HG02642 (cell line): ENCODE measurements around the gene CBLB.

Experiments
- ATAC-seq: cut with Tn5 transposase; IDR thresholded peaks from one replicate; pipeline ENCODE4 v1.9.1; 2021; ENCODE audit warnings: mild to moderate bottlenecking; ENCODE audit not compliant: unreplicated experiment, poor library complexity

Gene CBLB

DNA sequence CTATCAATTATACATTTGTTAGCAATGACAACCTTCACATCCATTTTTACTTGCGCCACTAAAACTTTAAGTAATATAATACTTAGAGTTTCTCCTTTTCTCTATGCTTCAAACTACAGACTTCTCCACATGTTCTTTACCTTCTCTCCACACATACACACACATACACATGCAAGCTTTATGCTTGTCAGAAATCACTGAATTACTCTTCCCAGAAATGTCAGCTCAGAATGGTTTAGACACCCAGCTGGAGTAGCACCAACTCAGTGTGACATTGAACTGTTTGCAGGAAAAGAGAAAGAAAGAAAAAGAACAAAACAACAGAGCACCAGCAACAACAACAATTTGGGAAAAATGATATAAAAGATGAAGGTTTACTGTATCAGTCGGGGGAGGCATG, 20.9 kb downstream of the CBLB start:
- no peak for ATAC-seq

GRCh38 chr3:105847452-105847851, 21.4 kb downstream of the CBLB start:
- no peak for ATAC-seq

DNA sequence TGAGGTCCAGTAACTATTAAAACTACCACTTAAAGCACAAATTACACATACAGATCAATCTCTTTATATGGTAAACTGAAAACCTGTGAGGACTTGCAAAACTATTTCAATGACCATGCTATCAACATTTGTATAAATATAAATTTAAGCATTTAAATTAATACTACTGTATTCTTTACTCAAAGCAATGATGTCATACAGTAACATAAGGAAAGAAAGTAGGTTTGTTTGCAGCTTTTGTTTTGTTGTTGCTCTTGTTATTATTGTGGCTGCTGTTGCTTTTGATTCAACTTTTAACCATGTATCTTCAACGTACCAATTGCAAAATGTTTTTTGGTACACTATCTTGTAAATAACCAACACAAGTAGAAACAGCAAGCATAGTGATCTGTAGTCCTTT, 22.0 kb downstream of the CBLB start:
- ATAC-seq, result no peak

DNA sequence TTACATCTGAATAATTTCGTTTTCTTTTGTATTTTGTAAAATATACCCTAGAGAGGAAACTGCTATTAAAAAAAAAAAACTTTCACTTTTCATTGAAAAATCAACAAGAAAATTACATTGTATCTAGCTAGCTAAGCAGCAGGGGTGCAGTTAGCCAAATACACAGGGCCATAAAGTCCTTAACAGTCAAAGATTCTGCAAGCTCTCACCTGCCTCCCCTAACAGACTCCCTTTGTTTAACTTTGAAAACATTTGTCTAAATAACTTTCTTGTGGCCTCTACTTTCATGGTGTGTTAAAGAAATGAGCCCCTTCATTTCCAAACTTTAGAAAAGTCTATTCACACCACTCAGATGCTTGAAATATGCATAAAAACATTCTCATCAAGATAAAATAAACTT, 23.3 kb downstream of the CBLB start:
- ATAC-seq, result no peak

DNA sequence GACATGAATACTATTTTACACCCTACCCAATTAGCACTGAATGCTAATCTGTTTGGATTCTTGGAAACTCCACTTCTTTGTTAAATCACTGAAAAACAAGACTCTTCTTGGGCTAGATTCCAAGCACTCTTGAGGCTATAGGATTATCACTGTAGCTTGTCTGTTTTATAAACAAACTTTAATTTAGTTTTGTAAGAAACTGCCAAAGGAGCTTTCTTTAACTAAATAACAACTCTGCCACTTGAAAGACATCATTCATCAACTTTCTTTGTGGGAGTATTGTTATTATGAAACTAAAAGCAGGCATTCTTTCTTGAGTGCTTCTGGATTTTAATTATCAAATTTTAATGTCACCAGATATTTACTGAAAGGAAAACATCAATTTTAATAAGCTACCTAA, 24.1 kb downstream of the CBLB start:
- ATAC-seq, result no peak

DNA sequence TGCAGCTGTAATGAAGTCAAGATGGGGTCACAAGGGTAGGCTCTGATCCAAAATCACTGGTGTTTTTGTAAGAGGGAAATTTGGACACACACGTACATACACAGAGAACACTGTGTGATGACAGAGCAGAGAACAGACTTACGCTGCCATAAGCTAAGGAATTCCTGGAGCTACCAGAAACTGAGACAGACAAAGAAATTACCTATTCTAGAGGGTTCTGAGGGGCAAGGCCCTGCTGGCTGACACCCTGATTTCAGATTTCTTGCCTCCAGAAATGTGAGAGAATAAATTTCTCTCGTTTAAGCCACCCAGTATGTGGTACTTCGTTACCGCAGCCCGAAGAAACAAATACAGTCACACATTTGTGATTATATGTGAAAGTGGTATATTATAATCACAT, 24.8 kb downstream of the CBLB start:
- no peak for ATAC-seq

DNA sequence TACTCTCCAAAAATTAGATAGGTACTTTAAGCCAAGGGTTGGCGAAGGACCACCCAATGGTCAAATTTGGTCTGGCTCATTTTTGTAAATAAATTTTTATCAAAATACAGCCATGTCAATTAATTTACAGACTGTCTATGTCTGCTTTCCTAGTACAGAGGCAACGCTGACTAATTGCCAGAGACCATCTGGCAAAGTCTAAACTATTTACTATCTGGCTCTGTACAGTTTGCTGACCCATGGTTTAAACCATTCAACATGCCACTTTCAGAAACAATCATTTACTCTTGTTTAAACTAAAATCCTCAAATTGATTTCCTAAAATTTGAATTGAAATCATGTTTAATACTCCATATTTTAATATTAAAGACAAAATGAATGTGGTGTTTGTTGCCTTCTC, 25.9 kb downstream of the CBLB start:
- no peak for ATAC-seq

GRCh38 chr3:105842449-105842848, 26.4 kb downstream of the CBLB start:
- ATAC-seq, result no peak

- ATAC-seq, result no peak
These were observed 30.9 kb downstream of the CBLB start for GRCh38 chr3:105837947-105838346.

- ATAC-seq, result peak; percentile 96
These were observed 31.6 kb downstream of the CBLB start for GRCh38 chr3:105837143-105837740.

DNA sequence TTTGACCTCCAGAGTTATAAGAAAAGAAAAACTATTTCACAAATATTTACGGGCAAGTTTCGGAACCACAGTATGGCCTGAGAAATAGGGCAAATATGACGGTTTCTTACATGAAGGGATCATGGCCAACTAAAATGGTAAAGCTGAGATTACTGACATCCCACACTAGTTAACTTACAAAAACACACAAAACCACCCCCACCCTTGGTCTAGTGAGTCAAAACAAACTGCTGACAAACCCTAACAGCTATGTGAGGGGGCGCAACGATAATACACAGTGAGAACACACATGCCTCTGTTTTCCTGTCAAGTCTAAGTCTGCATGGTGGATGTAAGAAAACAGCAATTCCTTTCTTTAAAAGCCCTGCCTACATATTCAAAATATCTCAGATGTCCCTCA, 32.3 kb downstream of the CBLB start:
- peak; percentile 47 for ATAC-seq

DNA sequence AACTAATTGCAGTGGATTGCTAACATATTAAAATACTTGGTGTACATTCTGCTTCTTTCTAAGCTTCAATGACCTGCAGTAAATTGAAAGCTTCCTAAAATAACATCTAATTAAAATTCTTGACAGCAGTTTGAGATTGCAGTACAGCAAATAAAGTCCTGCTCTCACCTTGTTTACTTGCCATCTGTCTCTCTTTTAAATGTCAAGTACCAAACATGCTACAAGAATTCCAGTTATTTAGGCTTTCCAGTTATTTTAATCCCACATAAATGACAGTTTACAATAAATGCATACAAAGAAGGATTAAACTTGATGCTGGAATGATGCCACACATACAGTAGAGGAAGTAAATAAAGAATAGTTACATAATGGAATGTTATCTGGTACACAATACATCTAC, 33.2 kb downstream of the CBLB start:
- no peak for ATAC-seq

DNA sequence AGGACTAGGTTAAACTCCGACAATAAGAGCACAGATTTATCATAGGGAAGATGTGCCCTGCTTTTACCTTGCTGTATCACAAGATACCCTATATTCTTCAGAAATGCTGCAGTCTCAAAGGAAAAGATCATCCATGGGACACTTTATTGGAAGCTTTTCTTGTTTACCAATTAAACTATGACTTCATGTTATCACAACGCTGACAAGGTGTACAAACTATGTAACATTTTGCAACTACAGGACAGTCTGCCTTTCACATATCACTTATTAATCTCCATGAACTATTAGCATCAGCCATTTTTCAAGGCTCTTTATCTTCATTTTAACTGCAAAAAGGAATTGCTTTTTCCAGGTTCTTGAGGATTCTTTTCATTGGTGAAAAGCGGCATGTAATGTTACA, 34.0 kb downstream of the CBLB start:
- ATAC-seq, result no peak

DNA sequence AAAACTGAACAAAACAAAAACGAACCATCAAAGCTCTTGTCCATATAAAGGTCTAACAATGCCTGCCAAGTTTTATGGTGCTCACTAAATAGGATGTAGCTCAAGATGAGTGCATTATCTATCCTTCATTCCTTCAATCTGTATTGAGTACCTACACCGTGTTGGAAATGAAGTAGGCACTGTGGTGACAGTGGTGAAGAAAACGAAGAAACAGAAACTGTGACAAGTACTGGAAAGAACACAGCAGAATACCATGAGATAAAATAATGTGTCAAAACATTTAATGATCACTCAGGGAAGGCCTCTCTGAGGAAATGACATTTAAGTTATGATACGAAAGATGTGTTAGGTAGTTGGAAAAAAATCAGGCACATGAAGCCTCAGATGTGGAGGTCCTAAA, 36.2 kb downstream of the CBLB start:
- no peak for ATAC-seq

DNA sequence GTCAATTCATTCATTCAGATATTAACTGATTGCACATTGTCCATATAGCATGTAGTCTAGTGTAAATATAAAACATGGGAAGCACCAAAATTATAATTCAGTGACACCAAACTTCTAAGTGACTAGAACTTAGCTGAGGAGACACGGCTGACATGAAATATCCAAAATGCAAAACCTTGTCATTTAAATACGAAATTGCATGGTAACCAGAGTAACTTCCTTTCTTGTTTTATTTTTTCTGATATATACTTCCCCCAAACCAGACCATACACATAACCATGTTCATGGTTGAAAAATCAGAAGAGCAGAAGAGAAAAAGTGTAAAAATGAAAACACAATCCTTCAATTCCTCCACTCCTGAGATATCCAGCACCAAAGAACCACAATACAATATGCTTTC, 38.0 kb downstream of the CBLB start:
- ATAC-seq, result no peak

DNA sequence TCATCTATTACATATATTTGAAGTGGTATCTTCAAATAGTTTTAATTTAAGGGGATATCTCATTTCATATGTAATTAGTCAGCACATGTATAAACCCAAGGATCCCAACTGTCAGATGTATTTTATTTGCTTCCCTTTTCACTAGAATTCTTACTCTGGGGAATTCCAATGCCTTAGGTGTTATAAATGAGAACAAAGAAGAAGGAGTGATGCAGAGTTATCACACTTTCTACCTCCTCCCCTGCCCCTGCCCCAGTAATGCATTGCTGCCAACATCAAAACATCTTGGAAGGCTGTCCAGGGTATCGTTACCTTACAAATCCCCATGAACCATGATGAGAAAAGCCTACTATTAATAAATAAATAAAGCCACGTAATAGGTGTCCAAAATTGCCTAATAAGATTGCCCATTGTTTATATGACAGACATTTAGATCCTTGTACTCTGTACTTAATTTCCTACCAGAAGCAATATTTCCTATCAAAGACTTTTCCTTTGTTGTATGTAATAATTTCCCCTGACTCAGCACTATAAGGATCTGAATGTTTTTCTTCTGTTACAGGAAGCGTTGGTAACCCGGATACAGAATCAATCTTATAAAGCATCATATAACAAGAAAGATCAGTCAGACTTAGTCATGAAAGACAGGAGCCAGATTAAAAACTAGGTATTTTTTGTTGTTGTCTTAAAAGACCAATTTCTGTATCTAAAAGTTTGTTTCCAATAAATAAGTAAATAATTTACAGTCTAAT, 38.8 kb downstream of the CBLB start:
- ATAC-seq, result no peak

GRCh38 chr3:105829229-105829628, 39.6 kb downstream of the CBLB start:
- ATAC-seq, result no peak

DNA sequence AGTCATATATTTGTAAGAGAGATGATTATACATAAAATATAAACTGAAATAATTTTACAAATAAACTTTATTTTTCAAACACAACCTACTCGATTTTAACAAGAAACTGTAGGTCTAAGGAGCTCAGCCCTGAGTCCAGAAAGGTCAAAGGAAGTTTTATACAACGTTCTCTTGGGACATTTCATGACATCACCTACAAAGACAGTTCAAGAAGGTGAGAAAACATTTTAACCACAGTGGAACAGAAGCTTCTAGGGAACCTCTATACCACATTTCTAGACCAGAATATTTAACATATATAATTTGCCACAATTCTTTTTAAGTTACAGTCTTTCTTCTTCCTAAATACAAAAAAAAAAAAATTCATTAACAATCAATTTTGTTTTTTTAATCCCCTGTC, 40.1 kb downstream of the CBLB start:
- no peak for ATAC-seq

- ATAC-seq, result no peak
These were observed 40.9 kb downstream of the CBLB start for GRCh38 chr3:105827959-105828358.

- peak; percentile 50 for ATAC-seq
These were observed 41.8 kb downstream of the CBLB start for GRCh38 chr3:105826778-105827634.

GRCh38 chr3:105824129-105824528, 44.7 kb downstream of the CBLB start:
- ATAC-seq, result no peak
